ENCODE measurements around the gene PSMC5.
"Not testable (repeated sequence)": the region's sequence is repeated elsewhere in the genome, so short reads cannot be mapped to it uniquely, and the experiment has no call there.

PSMC5 gene

GRCh38 chr17:63874061-63874626, 46.9 kb downstream of the PSMC5 start:
- not testable (repeated sequence) for DNase-seq

- DNase-seq = not testable (repeated sequence)
These were observed 47.5 kb downstream of the PSMC5 start for GRCh38 chr17:63874693-63875092.

- DNase-seq = not testable (repeated sequence)
These were observed 51.2 kb downstream of the PSMC5 start for GRCh38 chr17:63878413-63878812.

DNA sequence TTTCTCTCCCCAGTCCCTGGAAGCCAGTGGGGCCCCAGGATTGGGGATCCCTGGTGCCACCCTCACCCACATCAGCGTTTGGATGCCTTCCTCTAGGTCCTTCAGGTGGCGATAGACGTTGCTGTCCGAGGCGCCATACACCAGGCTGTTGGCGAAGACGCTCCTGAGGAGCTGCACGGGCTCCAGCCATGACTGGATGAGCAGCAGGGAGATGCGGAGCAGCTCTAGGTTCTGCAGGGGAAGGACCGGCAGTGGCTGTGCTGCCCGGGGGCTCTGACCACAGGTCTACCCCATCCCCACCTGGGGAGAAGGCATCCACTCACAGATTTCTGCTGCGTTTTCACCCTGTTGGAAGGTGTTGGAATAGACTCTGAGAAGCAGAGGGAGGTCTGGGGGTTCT, 53.5 kb downstream of the PSMC5 start:
- DNase-seq = no peak

DNA sequence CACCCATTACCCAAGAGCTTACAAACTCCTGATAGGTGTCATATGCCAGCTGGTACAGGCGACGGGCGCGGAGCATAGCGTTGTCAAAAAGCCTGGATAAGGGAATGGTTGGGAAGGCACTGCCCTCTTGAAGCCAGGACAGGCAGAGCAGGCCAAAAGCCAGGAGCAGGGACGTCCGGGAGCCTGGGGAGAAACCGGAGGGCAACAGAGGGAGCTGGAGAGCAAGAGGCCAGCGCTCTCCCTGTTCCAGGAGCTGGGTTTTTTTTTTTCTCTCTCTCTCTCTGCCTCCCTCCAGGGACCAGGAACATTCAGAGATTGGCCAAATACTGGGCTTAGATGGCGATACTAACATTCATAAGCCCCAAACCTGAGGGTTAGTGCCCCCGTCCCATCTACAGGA, 54.1 kb downstream of the PSMC5 start:
- not testable (repeated sequence) for DNase-seq

All from GDM1 (cell line).